HepG2 (cell line): ENCODE results near the gene ERMAP. TPM values are rescaled to one million over a fixed set of nuclear protein-coding genes. Genes with fewer than 3 reads are reported as not detected.

Experiments used
- AKNA ChIP-seq: sonication (generic); formaldehyde crosslinking; IDR thresholded peaks from 2 replicates; pipeline ENCODE4 v1.4.0; 2020; ENCODE audit warnings: missing genetic modification reagents, borderline replicate concordance
- ATAD3A ChIP-seq: sonication (generic); formaldehyde crosslinking; IDR thresholded peaks from 2 replicates; pipeline ENCODE4 v1.4.0; 2020; ENCODE audit warnings: missing genetic modification reagents
- HHEX ChIP-seq: IDR thresholded peaks from 2 replicates; pipeline ENCODE4 v1.6.1; 2016; ENCODE audit warnings: control low read depth
- MYC ChIP-seq: sonication (generic); formaldehyde crosslinking; IDR thresholded peaks from 2 replicates; pipeline ENCODE4 v1.9.0; 2021; ENCODE audit warnings: missing genetic modification reagents, borderline replicate concordance
- POLR2AphosphoS5 ChIP-seq: IDR thresholded peaks from 2 replicates; pipeline ENCODE4 v1.6.1; 2012; ENCODE audit warnings: low read depth, low read length
- RAD21 ChIP-seq: fragments of 450-650 bp; formaldehyde crosslinking; IDR thresholded peaks from 2 replicates; pipeline ENCODE4 v1.5.0; 2020; ENCODE audit warnings: mild to moderate bottlenecking
- SIX4 ChIP-seq: sonication (generic); formaldehyde crosslinking; IDR thresholded peaks from 2 replicates; pipeline ENCODE4 v1.4.0; 2020; ENCODE audit warnings: missing genetic modification reagents
- SMAD3 ChIP-seq: sonication (generic); formaldehyde crosslinking; IDR thresholded peaks from 2 replicates; pipeline ENCODE4 v1.4.0; 2020; ENCODE audit warnings: missing genetic modification reagents
- STAT5B ChIP-seq: sonication (generic); formaldehyde crosslinking; IDR thresholded peaks from 2 replicates; pipeline ENCODE4 v1.4.0; 2020; ENCODE audit warnings: missing genetic modification reagents
- ZBTB39 ChIP-seq: sonication (generic); formaldehyde crosslinking; IDR thresholded peaks from 2 replicates; pipeline ENCODE4 v1.5.0; 2020; ENCODE audit warnings: missing genetic modification reagents
- ZNF580 ChIP-seq: IDR thresholded peaks from 2 replicates; pipeline ENCODE4 v1.6.1; 2016; ENCODE audit warnings: low read depth, borderline replicate concordance
- ZNF609 ChIP-seq: sonication (generic); formaldehyde crosslinking; IDR thresholded peaks from 2 replicates; pipeline ENCODE4 v1.4.0; 2020; ENCODE audit warnings: mild to moderate bottlenecking, missing genetic modification reagents, borderline replicate concordance
- ZUFSP ChIP-seq: sonication (generic); formaldehyde crosslinking; IDR thresholded peaks from 2 replicates; pipeline ENCODE4 v1.9.0; 2021; ENCODE audit warnings: missing genetic modification reagents, mild to moderate bottlenecking, borderline replicate concordance
- ZZZ3 ChIP-seq: sonication (generic); formaldehyde crosslinking; IDR thresholded peaks from 2 replicates; pipeline ENCODE4 v1.4.0; 2020; ENCODE audit warnings: missing genetic modification reagents, mild to moderate bottlenecking, borderline replicate concordance
- polyA plus RNA-seq, 8 experiments: library from polyadenylated mRNA; depleted of rRNA in 3 of 8; stranded (reverse) in 7 of 8; unstranded in 1 of 8; fragments of >200 nt; fragmentation: Illumina TruSeq in 4 of 8; extraction: Trizol in 4 of 8; gene quantifications; 2 replicates each; pipeline versions ENCODE4 v1.2.1 to v1.2.3, GENCODE V29; 2011 to 2016; ENCODE audit warnings: low read depth in 4 of 8, missing spikeins in 1 of 8, mixed read lengths in 1 of 8; ENCODE audit not compliant: insufficient read depth in 1 of 8
- total RNA-seq, 5 experiments: library from RNA; depleted of rRNA; stranded (reverse); fragments of >200 nt; fragmentation: Illumina TruSeq; extraction: Trizol; gene quantifications; 2 replicates each; pipeline ENCODE4 v1.2.3, GENCODE V29; 2016; ENCODE audit warnings: low read depth in 1 of 5

Gene ERMAP
- total and polyA plus RNA-seq, 2 of the 13 experiments (the other 11 are each of a cell fraction or from before 2014, with no cell fraction given): 2.2 to 4.4 TPM

- no peak for TF ChIP-seq ZZZ3 (CRISPR knock-in tag)
- TF ChIP-seq ZNF580: 0 out of 2 replicates have a peak, but pooled peaks have one; percentile 23
- no peak for TF ChIP-seq ATAD3A (CRISPR knock-in tag)
- no peak for TF ChIP-seq ZUFSP (CRISPR knock-in tag)
- TF ChIP-seq POLR2AphosphoS5: peak; percentile 58; the same call in 1 of the 2 replicates
- TF ChIP-seq AKNA (CRISPR knock-in tag): no peak
- peak; percentile 38; the same call in 1 of the 2 replicates for TF ChIP-seq RAD21 (CRISPR knock-in tag)
- no peak for TF ChIP-seq STAT5B (CRISPR knock-in tag)
- TF ChIP-seq HHEX (CRISPR knock-in tag): no peak
- TF ChIP-seq MYC (CRISPR knock-in tag): peak; percentile 40; the same call in 1 of the 2 replicates
- TF ChIP-seq SMAD3 (CRISPR knock-in tag): no peak
- TF ChIP-seq ZNF609 (CRISPR knock-in tag): no peak
- no peak for TF ChIP-seq ZBTB39
- TF ChIP-seq SIX4 (CRISPR knock-in tag): no peak
Observed at GRCh38 chr1:42816585-42817439, at the start of gene ERMAP, which contains the start of gene SVBP (continued).
